Heart right ventricle (tissue), 16 donors: Measurements from ENCODE around the gene POLR2C. TPM values are rescaled to one million over a fixed set of nuclear protein-coding genes. Genes with fewer than 3 reads are reported as not detected.
A peak's percentile ranks its signal among the peaks of the same experiment; 100 is the strongest.

Experiments used
- ATAC-seq, 8 donors: fragments of 200-7000 bp; cut with Tn5 transposase; one replicate each; pipeline ENCODE4 v1.9.1; 2020; ENCODE audit warnings: mild to moderate bottlenecking in 8 of 8, moderate library complexity in 8 of 8, moderate number of reproducible peaks in 1 of 8
- DNase-seq, 2 donors: peaks; one replicate each; pipeline ENCODE4 v3.0.0-alpha.2; 2020
- H3K27ac ChIP-seq, 10 donors: fragments of 200-600 bp; sonication (generic) in 2 of 10; one replicate each; pipeline versions ENCODE4 v1.5.0 to v1.8.0; 2020 to 2022; ENCODE audit warnings: mild to moderate bottlenecking in 3 of 10
- H3K27me3 ChIP-seq, 7 donors: fragments of 200-600 bp; one replicate each; pipeline ENCODE4 v1.8.0; 2021 to 2022; ENCODE audit warnings: mild to moderate bottlenecking in 2 of 7
- H3K36me3 ChIP-seq, 9 donors: fragments of 200-600 bp; sonication (generic) in 1 of 9; one replicate each; pipeline versions ENCODE4 v1.5.0 to v1.8.0; 2020 to 2022; ENCODE audit warnings: mild to moderate bottlenecking in 2 of 9
- H3K4me1 ChIP-seq, 9 donors: fragments of 200-600 bp; sonication (generic) in 1 of 9; one replicate each; pipeline versions ENCODE4 v1.5.0 to v1.8.0; 2020 to 2022; ENCODE audit warnings: mild to moderate bottlenecking in 4 of 9
- H3K4me3 ChIP-seq, 10 donors: fragments of 200-600 bp; sonication (generic) in 2 of 10; one replicate each; pipeline versions ENCODE4 v1.5.0 to v1.8.0; 2020 to 2022; ENCODE audit warnings: mild to moderate bottlenecking in 7 of 10, moderate library complexity in 2 of 10
- H3K9me3 ChIP-seq, 11 donors: fragments of 200-600 bp in 10 of 11; sonication (generic) in 2 of 11; one replicate each; pipeline versions ENCODE4 v1.5.0 to v1.8.0; 2013 to 2022; ENCODE audit warnings: mild to moderate bottlenecking in 2 of 11, control low read depth in 1 of 11, moderate library complexity in 1 of 11
- CTCF ChIP-seq, 9 donors: fragments of 200-600 bp; sonication (generic) in 2 of 9; IDR thresholded peaks; one replicate each; pipeline versions ENCODE4 v1.5.0 to v1.8.0; 2021 to 2022; ENCODE audit warnings: antibody characterized with exemption in 9 of 9, mild to moderate bottlenecking in 5 of 9, moderate library complexity in 1 of 9
- WGBS, 2 donors: extraction: QIAGEN DNeasy Blood & Tissue Kit; methylation state at CpG; one replicate each; pipeline ENCODE4 v1.1.7; 2013; ENCODE audit warnings: inconsistent platforms in 1 of 2; 5-methylcytosine and 5-hydroxymethylcytosine counted together
- intact Hi-C, 10 donors: fragments of 100-400 bp; cut with DNase I; formaldehyde crosslinking; loops; one replicate each; pipeline versions ENCODE4 v1.11.1 to v1.14.2; 2022
- polyA plus RNA-seq, 2 donors: library from polyadenylated mRNA; stranded (reverse); fragments of 200-250 nt; gene quantifications; one replicate each; pipeline ENCODE4 v1.2.3, GENCODE V29; 2013
- total RNA-seq, 10 donors: library from RNA; stranded (reverse); fragmentation: NEBNext Ultra II Directional in 3 of 10; extraction: Animal tissue kit (Norgen Biotek cat#: 25700) in 3 of 10; gene quantifications; one replicate each; pipeline versions ENCODE4 v1.2.1 to v1.2.4, GENCODE V29; 2021 to 2023
- donor health status: Arrhythmogenic right ventricular cardiomyopathy.
- donor health status: ischemic (EF 13 %, LVEDD 7.1; RV severe dilation, severe dysfunction).
- donor health status: healthy with polysubstance abuse.
- donor health status: DM: no; HTN: yes; CAD: no.
- donor health status: DM: no; HTN: no; CAD: no.
- donor health status: ischemic (EF 25% LVEDD 6.9; RV normal size, moderate dysfunction).
- donor health status: ischemic (EF 25% LVEDD 5.7; RV mildly dilated, moderate dysfunction).
- donor health status: healthy.
- donor health status: DM: yes; HTN: yes; CAD: no.
- donor health status: Ischemic cardiomyopathy.
- donor health status: ischemic (EF 35%, LVEDD 5.7; RV mildly dilated, moderate dysfunction).
- donor health status: nonischemic (EF 11% LVEDD 7.7; RV severe dilation, severe dysfunction).
- donor health status: DM: yes; HTN: yes; CAD: no.
- donor health status: PGD.
- donor health status: ischemic (EF 29% LVEDD 5.4; RV normal size, mild dysfunction).
- donor health status: nonischemic (EF 23%, LVEDD 6.1; RV moderate dilation, normal function).

POLR2C gene
- total and polyA plus RNA-seq, 12 donors: 17.9 to 56.7 (median 46.1) TPM

- no peaks in the 10 kb centered on the region for H3K27me3 ChIP-seq
- DNase-seq (no peak), ATAC-seq (no peak)
- intact Hi-C loops: loop anchor here in 2 of 10 donors (10.0 kb wide), 3 partner anchors 49 to 209 kb away; partner anchors contain the start of gene POLR2C (in 1 of the 2)
- WGBS, 2 donors: 83 to 85% methylated on average over 14 of the region's 14 CpGs
- peaks cover 0 to 22% (median 9%) of the 10 kb centered on the region in 9 donors for H3K4me1 ChIP-seq
- peaks cover 0 to 60% (median 9%) of the 10 kb centered on the region in 9 donors for H3K36me3 ChIP-seq
- H3K27ac ChIP-seq: no peak overlapping the region
- H3K9me3 ChIP-seq: no peaks in the 10 kb centered on the region
- no peak overlapping the region for H3K4me3 ChIP-seq
- no peak for TF ChIP-seq CTCF (IDR thresholded peaks at IDR 0.05)
Measured at GRCh38 chr16:57513371-57514102, 51.1 kb downstream of the POLR2C start.

- Histone ChIP-seq H3K9me3 (no peaks in the 10 kb centered on the region), H3K27me3 (no peaks in the 10 kb centered on the region), H3K4me3 (no peak overlapping the region), H3K27ac (peak overlapping the region in 8 of 10 donors; percentile 16 to 68 (median 44)), H3K36me3 (peaks cover 0 to 65% (median 9%) of the 10 kb centered on the region in 9 donors), H3K4me1 (peaks cover 0 to 22% (median 9%) of the 10 kb centered on the region in 9 donors)
- 71 to 72% methylated on average over 4 of the region's 4 CpGs for WGBS, 2 donors
- intact Hi-C loops: loop anchor here in 2 of 10 donors (10.0 kb wide), 3 partner anchors 50 to 210 kb away; partner anchors contain the start of gene POLR2C (in 1 of the 2)
- TF ChIP-seq CTCF (IDR thresholded peaks at IDR 0.05): no peak
- ATAC-seq: no peak
- no peak for DNase-seq
Measured at GRCh38 chr16:57514371-57514770, 51.9 kb downstream of the POLR2C start.

- H3K9me3 ChIP-seq: no peaks in the 10 kb centered on the region
- no peak for TF ChIP-seq CTCF (IDR thresholded peaks at IDR 0.05)
- peaks cover 0 to 24% (median 11%) of the 10 kb centered on the region in 9 donors for H3K4me1 ChIP-seq
- intact Hi-C loops: loop anchor here (5.0 to 10.0 kb wide), 9 partner anchors 38 to 213 kb away; partner anchors contain the start of gene POLR2C (in 3 of the 10)
- DNase-seq (no peak), ATAC-seq (peak in 7 of 8 donors; percentile 23 to 71 (median 49))
- WGBS, 2 donors: 73 to 77% methylated on average over 23 of the region's 23 CpGs
- peak overlapping the region in 8 of 10 donors; percentile 16 to 68 (median 44) for H3K27ac ChIP-seq
- no peak overlapping the region for H3K4me3 ChIP-seq
- H3K27me3 ChIP-seq: no peaks in the 10 kb centered on the region
- peaks cover 0 to 65% (median 9%) of the 10 kb centered on the region in 9 donors for H3K36me3 ChIP-seq
Measured at GRCh38 chr16:57514791-57515600, 52.5 kb downstream of the POLR2C start.

GRCh38 chr16:57516176-57516725 is 53.8 kb downstream of the POLR2C start:
- Histone ChIP-seq H3K36me3 (peaks cover 0 to 73% (median 9%) of the 10 kb centered on the region in 9 donors), H3K4me1 (peaks cover 0 to 20% (median 11%) of the 10 kb centered on the region in 9 donors), H3K27ac (no peak overlapping the region), H3K9me3 (no peaks in the 10 kb centered on the region), H3K27me3 (no peaks in the 10 kb centered on the region), H3K4me3 (no peak overlapping the region)
- intact Hi-C loops: loop anchor here (5.0 to 10.0 kb wide), 9 partner anchors 39 to 214 kb away; partner anchors contain the start of gene POLR2C (in 3 of the 10)
- TF ChIP-seq CTCF (IDR thresholded peaks at IDR 0.05): no peak
- no peak for ATAC-seq
- WGBS, 2 donors: 86 to 87% methylated on average over 10 of the region's 10 CpGs
- no peak for DNase-seq
